WTC11 (cell line): ENCODE measurements around the gene CHAC1. TPM values are rescaled to one million over a fixed set of nuclear protein-coding genes. Genes with fewer than 3 reads are reported as not detected.

Source experiments
- ATAC-seq: fragments of 200-7000 bp; cut with Tn5 transposase; 2 replicates; pipeline ENCODE4 v1.10.0; 2021; ENCODE audit warnings: mild to moderate bottlenecking, moderate library complexity
- CTCF ChIA-PET: fragments of 300-600 bp; sonication (Branson Sonifier 250); formaldehyde crosslinking; loops from one replicate; lab custom pipeline; 2021; ENCODE audit warnings: antibody characterized with exemption; lab: Charles Lee
- POLR2A ChIA-PET: fragments of 350-600 bp; sonication (Branson Sonifier 250); formaldehyde crosslinking; loops from one replicate; lab custom pipeline; 2021; ENCODE audit warnings: antibody characterized with exemption; lab: Charles Lee
- DNase-seq: peaks from one replicate; pipeline ENCODE4 v3.0.0; 2021; ENCODE audit warnings: low spot score
- H3K27ac Mint-ChIP-seq: 2 replicates; pipeline ENCODE4 v1.8.0; 2021; ENCODE audit warnings: mixed read lengths
- H3K27me3 Mint-ChIP-seq: 2 replicates; pipeline ENCODE4 v1.8.0; 2021; ENCODE audit warnings: low read depth, mild to moderate bottlenecking, moderate library complexity, mixed read lengths
- H3K36me3 Mint-ChIP-seq: 2 replicates; pipeline ENCODE4 v1.8.0; 2021; ENCODE audit warnings: mixed read lengths
- H3K4me1 Mint-ChIP-seq: 2 replicates; pipeline ENCODE4 v1.8.0; 2022; ENCODE audit warnings: mixed read lengths
- H3K4me3 Mint-ChIP-seq: 2 replicates; pipeline ENCODE4 v1.8.0; 2021; ENCODE audit warnings: mild to moderate bottlenecking, moderate library complexity, mixed read lengths
- H3K9me3 Mint-ChIP-seq: 2 replicates; pipeline ENCODE4 v1.8.0; 2021; ENCODE audit warnings: mixed read lengths
- CREB1 ChIP-seq: sonication (generic); formaldehyde crosslinking; IDR thresholded peaks from 2 replicates; pipeline ENCODE4 v1.8.0; 2023; ENCODE audit warnings: mild to moderate bottlenecking, missing genetic modification reagents
- CREM ChIP-seq: sonication (generic); formaldehyde crosslinking; IDR thresholded peaks from 2 replicates; pipeline ENCODE4 v1.8.1; 2022; ENCODE audit warnings: mild to moderate bottlenecking, missing genetic modification reagents, moderate library complexity
- FOXK1 ChIP-seq: sonication (generic); formaldehyde crosslinking; IDR thresholded peaks from 2 replicates; pipeline ENCODE4 v1.8.0; 2022; ENCODE audit warnings: mild to moderate bottlenecking, moderate library complexity, missing genetic modification reagents
- IRF2 ChIP-seq: sonication (generic); formaldehyde crosslinking; IDR thresholded peaks from 2 replicates; pipeline ENCODE4 v1.8.0; 2022; ENCODE audit warnings: low read depth, missing genetic modification reagents, borderline replicate concordance
- NFYB ChIP-seq: sonication (generic); formaldehyde crosslinking; conservative IDR thresholded peaks from 2 replicates; pipeline ENCODE4 v1.8.0; 2022; ENCODE audit warnings: low read depth, missing genetic modification reagents
- SMAD3 ChIP-seq: sonication (generic); formaldehyde crosslinking; IDR thresholded peaks from 2 replicates; pipeline ENCODE4 v1.8.0; 2022; ENCODE audit warnings: missing genetic modification reagents, mild to moderate bottlenecking, borderline replicate concordance
- SMAD4 ChIP-seq: sonication (generic); formaldehyde crosslinking; IDR thresholded peaks from 2 replicates; pipeline ENCODE4 v1.8.0; 2022; ENCODE audit warnings: mild to moderate bottlenecking, missing genetic modification reagents
- TCF7 ChIP-seq: sonication (generic); formaldehyde crosslinking; IDR thresholded peaks from 2 replicates; pipeline ENCODE4 v1.8.0; 2022; ENCODE audit warnings: mild to moderate bottlenecking, low read depth, missing genetic modification reagents, moderate library complexity
- ZNF317 ChIP-seq: sonication (generic); formaldehyde crosslinking; IDR thresholded peaks from 2 replicates; pipeline ENCODE4 v1.8.1; 2023; ENCODE audit warnings: low read depth, mild to moderate bottlenecking, moderate library complexity, missing genetic modification reagents, borderline replicate concordance
- ZNF671 ChIP-seq: fragments of 250-450 bp; sonication (Bioruptor Pico); IDR thresholded peaks from 2 replicates; pipeline ENCODE4 v1.8.0; 2021; ENCODE audit warnings: mild to moderate bottlenecking
- total RNA-seq: library from RNA; stranded (reverse); gene quantifications from 3 replicates; pipeline ENCODE4 v1.2.3, GENCODE V29; 2021
- TF ChIP-seq, protein P1 (sequence below): sonication (generic); formaldehyde crosslinking; IDR thresholded peaks from 2 replicates; pipeline ENCODE4 v1.8.0; 2022; ENCODE audit warnings: mild to moderate bottlenecking, missing genetic modification reagents
- TF ChIP-seq, protein P2 (sequence below): sonication (generic); formaldehyde crosslinking; IDR thresholded peaks from 2 replicates; pipeline ENCODE4 v1.8.0; 2022; ENCODE audit warnings: mild to moderate bottlenecking, missing genetic modification reagents
- TF ChIP-seq, protein P3 (sequence below): sonication (generic); formaldehyde crosslinking; IDR thresholded peaks from 2 replicates; pipeline ENCODE4 v1.8.0; 2022; ENCODE audit warnings: mild to moderate bottlenecking, missing genetic modification reagents
- TF ChIP-seq, protein P4 (sequence below): fragments of 250-450 bp; sonication (Bioruptor Pico); IDR thresholded peaks from 2 replicates; pipeline ENCODE4 v1.9.0; 2021; ENCODE audit warnings: moderate library complexity, mild to moderate bottlenecking, inconsistent platforms, borderline replicate concordance
- TF ChIP-seq, protein P5 (sequence below): fragments of 250-450 bp; sonication (Bioruptor Pico); IDR thresholded peaks from 2 replicates; pipeline ENCODE4 v1.9.0; 2021; ENCODE audit warnings: mild to moderate bottlenecking

CHAC1 gene
- total RNA-seq, 1 experiment from 2014 or later, result 31.0 TPM

DNA sequence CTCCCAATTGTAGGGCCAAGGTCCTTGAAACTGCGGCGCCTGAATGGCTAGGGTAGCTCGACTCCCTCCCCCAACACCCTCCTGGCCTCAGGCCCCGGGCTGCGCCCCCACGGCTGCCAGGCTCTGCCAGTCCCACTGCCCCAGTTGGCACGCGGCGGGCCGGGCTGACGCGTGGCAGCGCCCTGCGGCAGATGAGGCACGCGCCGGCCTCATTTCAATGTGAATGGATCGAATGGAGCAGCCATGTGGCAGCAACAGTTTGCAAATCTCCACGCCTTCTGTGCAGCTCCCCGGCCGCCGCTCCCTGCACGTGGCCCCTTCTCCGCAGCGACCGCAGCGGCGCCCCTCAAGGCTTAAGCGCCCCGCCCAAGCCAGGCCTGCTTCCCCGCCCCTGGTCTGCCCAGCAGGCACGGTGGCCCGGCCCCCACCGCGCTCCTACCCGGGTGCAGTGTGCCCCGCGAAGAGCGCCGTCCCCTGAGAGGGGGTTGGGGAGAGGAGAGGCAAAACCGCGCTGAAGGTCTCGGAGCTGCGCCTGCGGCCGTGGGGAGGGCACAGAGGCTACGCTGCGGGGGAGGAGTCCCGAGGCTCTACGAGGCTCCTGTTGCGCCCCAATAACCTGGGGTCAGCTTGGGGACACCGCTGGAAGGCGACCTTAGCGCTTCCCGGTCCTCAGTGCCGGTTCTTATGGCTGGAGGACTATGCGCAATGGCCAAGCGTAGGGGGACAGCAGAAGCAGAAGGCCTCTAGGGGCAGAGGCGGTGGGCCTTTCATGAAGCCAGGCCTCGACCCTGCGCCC lies 27.2 kb upstream of the CHAC1 start (continued):
- TF ChIP-seq, protein P1, sequence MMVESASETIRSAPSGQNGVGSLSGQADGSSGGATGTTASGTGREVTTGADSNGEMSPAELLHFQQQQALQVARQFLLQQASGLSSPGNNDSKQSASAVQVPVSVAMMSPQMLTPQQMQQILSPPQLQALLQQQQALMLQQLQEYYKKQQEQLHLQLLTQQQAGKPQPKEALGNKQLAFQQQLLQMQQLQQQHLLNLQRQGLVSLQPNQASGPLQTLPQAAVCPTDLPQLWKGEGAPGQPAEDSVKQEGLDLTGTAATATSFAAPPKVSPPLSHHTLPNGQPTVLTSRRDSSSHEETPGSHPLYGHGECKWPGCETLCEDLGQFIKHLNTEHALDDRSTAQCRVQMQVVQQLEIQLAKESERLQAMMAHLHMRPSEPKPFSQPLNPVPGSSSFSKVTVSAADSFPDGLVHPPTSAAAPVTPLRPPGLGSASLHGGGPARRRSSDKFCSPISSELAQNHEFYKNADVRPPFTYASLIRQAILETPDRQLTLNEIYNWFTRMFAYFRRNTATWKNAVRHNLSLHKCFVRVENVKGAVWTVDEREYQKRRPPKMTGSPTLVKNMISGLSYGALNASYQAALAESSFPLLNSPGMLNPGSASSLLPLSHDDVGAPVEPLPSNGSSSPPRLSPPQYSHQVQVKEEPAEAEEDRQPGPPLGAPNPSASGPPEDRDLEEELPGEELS (CRISPR knock-in tag), result peak; percentile 74
- TF ChIP-seq, protein P2, sequence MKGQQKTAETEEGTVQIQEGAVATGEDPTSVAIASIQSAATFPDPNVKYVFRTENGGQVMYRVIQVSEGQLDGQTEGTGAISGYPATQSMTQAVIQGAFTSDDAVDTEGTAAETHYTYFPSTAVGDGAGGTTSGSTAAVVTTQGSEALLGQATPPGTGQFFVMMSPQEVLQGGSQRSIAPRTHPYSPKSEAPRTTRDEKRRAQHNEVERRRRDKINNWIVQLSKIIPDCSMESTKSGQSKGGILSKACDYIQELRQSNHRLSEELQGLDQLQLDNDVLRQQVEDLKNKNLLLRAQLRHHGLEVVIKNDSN (CRISPR knock-in tag), result peak; percentile 71; the same call in 1 of the 2 replicates

DNA sequence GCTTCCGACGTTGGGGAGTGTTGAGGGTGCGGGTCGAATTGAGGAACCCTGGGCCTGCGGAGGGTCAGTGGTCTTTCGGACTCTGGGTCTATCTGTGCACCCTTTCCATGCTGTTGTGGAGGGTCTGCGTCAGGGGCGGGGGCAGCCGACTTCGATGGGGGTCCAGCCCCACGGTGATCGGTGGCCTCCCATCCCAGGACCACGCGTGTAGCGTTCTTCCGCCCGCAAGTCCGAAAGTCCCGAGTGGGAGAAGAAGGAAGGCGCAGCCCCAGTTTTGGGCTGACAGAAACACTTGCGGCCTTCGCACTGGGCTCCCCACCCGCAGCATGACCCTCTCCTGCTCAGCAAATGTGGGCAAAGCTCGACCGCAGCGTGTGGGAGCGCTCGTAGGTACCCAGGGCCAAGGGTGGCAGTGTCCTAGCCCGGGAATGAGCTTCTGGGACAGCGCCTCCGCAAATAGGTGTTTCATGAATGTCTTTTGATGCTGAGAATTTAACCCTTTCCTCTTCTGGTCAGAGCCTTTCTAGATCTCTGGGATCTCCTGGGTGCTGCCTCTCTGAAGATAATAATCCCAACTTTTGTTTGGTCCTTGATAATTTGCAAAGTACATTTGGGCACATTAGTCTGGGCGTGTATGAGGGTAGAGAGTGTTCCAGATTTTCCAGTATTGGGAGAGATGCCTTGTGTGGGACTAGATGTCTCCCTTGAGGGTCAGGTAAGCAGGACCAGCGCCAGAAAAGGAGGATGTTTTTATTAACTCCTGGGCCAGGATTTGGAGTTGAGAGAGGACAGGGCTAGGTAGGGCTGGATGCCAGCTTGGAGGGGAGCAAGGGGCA lies 26.4 kb upstream of the CHAC1 start:
- TF ChIP-seq SMAD3 (CRISPR knock-in tag) (no peak), TCF7 (CRISPR knock-in tag) (no peak), CREB1 (no peak), FOXK1 (CRISPR knock-in tag) (no peak), SMAD4 (CRISPR knock-in tag) (no peak), IRF2 (no peak), ZNF317 (no peak), CREM (CRISPR knock-in tag) (no peak), ZNF671 (CRISPR knock-in tag) (no peak), NFYB (CRISPR knock-in tag) (no peak)
- TF ChIP-seq, protein P3, sequence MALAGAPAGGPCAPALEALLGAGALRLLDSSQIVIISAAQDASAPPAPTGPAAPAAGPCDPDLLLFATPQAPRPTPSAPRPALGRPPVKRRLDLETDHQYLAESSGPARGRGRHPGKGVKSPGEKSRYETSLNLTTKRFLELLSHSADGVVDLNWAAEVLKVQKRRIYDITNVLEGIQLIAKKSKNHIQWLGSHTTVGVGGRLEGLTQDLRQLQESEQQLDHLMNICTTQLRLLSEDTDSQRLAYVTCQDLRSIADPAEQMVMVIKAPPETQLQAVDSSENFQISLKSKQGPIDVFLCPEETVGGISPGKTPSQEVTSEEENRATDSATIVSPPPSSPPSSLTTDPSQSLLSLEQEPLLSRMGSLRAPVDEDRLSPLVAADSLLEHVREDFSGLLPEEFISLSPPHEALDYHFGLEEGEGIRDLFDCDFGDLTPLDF (CRISPR knock-in tag), result no peak
- TF ChIP-seq, protein P4, sequence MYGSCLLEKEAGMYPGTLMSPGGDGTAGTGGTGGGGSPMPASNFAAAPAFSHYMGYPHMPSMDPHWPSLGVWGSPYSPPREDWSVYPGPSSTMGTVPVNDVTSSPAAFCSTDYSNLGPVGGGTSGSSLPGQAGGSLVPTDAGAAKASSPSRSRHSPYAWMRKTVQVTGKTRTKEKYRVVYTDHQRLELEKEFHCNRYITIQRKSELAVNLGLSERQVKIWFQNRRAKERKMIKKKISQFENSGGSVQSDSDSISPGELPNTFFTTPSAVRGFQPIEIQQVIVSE (CRISPR knock-in tag), result no peak
- TF ChIP-seq, protein P5, sequence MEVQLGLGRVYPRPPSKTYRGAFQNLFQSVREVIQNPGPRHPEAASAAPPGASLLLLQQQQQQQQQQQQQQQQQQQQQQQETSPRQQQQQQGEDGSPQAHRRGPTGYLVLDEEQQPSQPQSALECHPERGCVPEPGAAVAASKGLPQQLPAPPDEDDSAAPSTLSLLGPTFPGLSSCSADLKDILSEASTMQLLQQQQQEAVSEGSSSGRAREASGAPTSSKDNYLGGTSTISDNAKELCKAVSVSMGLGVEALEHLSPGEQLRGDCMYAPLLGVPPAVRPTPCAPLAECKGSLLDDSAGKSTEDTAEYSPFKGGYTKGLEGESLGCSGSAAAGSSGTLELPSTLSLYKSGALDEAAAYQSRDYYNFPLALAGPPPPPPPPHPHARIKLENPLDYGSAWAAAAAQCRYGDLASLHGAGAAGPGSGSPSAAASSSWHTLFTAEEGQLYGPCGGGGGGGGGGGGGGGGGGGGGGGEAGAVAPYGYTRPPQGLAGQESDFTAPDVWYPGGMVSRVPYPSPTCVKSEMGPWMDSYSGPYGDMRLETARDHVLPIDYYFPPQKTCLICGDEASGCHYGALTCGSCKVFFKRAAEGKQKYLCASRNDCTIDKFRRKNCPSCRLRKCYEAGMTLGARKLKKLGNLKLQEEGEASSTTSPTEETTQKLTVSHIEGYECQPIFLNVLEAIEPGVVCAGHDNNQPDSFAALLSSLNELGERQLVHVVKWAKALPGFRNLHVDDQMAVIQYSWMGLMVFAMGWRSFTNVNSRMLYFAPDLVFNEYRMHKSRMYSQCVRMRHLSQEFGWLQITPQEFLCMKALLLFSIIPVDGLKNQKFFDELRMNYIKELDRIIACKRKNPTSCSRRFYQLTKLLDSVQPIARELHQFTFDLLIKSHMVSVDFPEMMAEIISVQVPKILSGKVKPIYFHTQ (CRISPR knock-in tag), result no peak
- ATAC-seq (no peak), DNase-seq (no peak)
- Mint-ChIP-seq H3K36me3 (no peaks in the 10 kb centered on the region), H3K27me3 (peaks cover 100% of the 10 kb centered on the region), H3K9me3 (no peaks in the 10 kb centered on the region), H3K4me3 (peak overlapping the region; percentile 80), H3K4me1 (peaks cover 30% of the 10 kb centered on the region), H3K27ac (no peak overlapping the region)
- POLR2A ChIA-PET, result interaction anchor here (8.7 kb wide), 1 partner anchor 27 kb away, joined by 73 read pairs; the partner anchor contains the start of gene CHAC1
- CTCF ChIA-PET, result interaction anchor here (1.0 to 10.6 kb wide), 11 partner anchors 10 to 70 kb away, joined by 3 to 203 read pairs (median 10); partner anchors contain the start of gene VPS18
